Activated T-helper 1 cell treated with Interleukin-2 at 50 U/mL for 16 hours (primary cell): ENCODE results near the gene TECPR2.
A peak's percentile ranks its signal among the peaks of the same experiment; 100 is the strongest.
"Not testable (repeated sequence)": the region's sequence is repeated elsewhere in the genome, so short reads cannot be mapped to it uniquely, and the experiment has no call there.

ENCODE experiments used
- DNase-seq: peaks from one replicate; pipeline ENCODE4 v3.0.0-alpha.2; 2020; ENCODE audit warnings: low read depth

TECPR2 gene

GRCh38 chr14:102362545-102363181 lies at the start of gene TECPR2, which contains the start of gene CINP:
Gene TECPR2 (plus strand): TSS chr14:102362941. CDS start chr14:102376722, 13,781 bp downstream.
Gene CINP (minus strand): TSS chr14:102362890. CDS start chr14:102362851, 39 bp downstream.
- DNase-seq: peak; percentile 95

GRCh38 chr14:102314242-102315011 lies 48.3 kb upstream of the TECPR2 start:
- peak; percentile 66 for DNase-seq

GRCh38 chr14:102315121-102315520 lies 47.6 kb upstream of the TECPR2 start:
- no peak for DNase-seq

- no peak for DNase-seq
These were observed 46.4 kb upstream of the TECPR2 start for GRCh38 chr14:102316338-102316742.

GRCh38 chr14:102316743-102317563 lies 45.8 kb upstream of the TECPR2 start:
- DNase-seq: peak; percentile 96

- DNase-seq: no peak
These were observed 45.0 kb upstream of the TECPR2 start for GRCh38 chr14:102317564-102318248.

GRCh38 chr14:102318781-102319276 lies 43.9 kb upstream of the TECPR2 start:
- no peak for DNase-seq

GRCh38 chr14:102319351-102320032 lies 43.2 kb upstream of the TECPR2 start, which contains the start of gene ZNF839:
Gene ZNF839 (plus strand): TSS chr14:102319746. CDS start chr14:102319766, 20 bp downstream.
- DNase-seq: peak; percentile 87

- peak; percentile 23 for DNase-seq
These were observed 42.6 kb upstream of the TECPR2 start for GRCh38 chr14:102320033-102320660.

- DNase-seq: no peak
These were observed 41.9 kb upstream of the TECPR2 start for GRCh38 chr14:102320671-102321455.

- no peak for DNase-seq
These were observed 41.0 kb upstream of the TECPR2 start for GRCh38 chr14:102321456-102322422.

GRCh38 chr14:102323102-102323501 lies 39.6 kb upstream of the TECPR2 start:
- DNase-seq: no peak

- no peak for DNase-seq
These were observed 36.9 kb upstream of the TECPR2 start for GRCh38 chr14:102325791-102326345.

- no peak for DNase-seq
These were observed 36.2 kb upstream of the TECPR2 start for GRCh38 chr14:102326583-102326982.

GRCh38 chr14:102329381-102329780 lies 33.4 kb upstream of the TECPR2 start:
- DNase-seq: not testable (repeated sequence)

- DNase-seq: no peak
These were observed 31.9 kb upstream of the TECPR2 start for GRCh38 chr14:102330806-102331205.

GRCh38 chr14:102333390-102333789 lies 29.4 kb upstream of the TECPR2 start:
- no peak for DNase-seq
